IMR-90 (cell line): Measurements from ENCODE around the gene ITFG2. TPM values are rescaled to one million over a fixed set of nuclear protein-coding genes. Genes with fewer than 3 reads are reported as not detected.
"Not testable (repeated sequence)": the region's sequence is repeated elsewhere in the genome, so short reads cannot be mapped to it uniquely, and the experiment has no call there.

Experiments
- ATAC-seq: fragments of 200-7000 bp; cut with Tn5 transposase; 2 replicates; pipeline ENCODE4 v1.9.1; 2020; ENCODE audit warnings: low read depth, mild to moderate bottlenecking, moderate library complexity
- BruUV-seq: library from RNA; stranded (reverse); fragments of 400-500 nt; replicated peaks from 2 replicates; lab custom pipeline; 2021; lab: Mats Ljungman, UMichigan
- CTCF ChIA-PET: fragments of 300-600 bp; formaldehyde crosslinking; extraction: SDS; loops from one replicate; lab custom pipeline; 2021; ENCODE audit warnings: antibody characterized with exemption; lab: Yijun Ruan, JAX
- POLR2A ChIA-PET: fragments of 300-600 bp; sonication (Branson Sonifier 250); formaldehyde crosslinking; loops from one replicate; lab custom pipeline; 2022; ENCODE audit warnings: antibody characterized with exemption; ENCODE audit not compliant: unreplicated experiment; lab: Charles Lee
- DNase-seq: peaks from one replicate; pipeline ENCODE4 v3.0.0; 2013
- H2AFZ ChIP-seq: replicated peaks from 2 replicates; pipeline ENCODE3; 2013; ENCODE audit warnings: low read length, mild to moderate bottlenecking; ENCODE audit not compliant: poor library complexity
- H2AK5ac ChIP-seq: 2 replicates; pipeline ENCODE4 v1.6.1; 2013; ENCODE audit warnings: low read depth, low read length, inconsistent platforms
- H2AK9ac ChIP-seq: replicated peaks from 2 replicates; pipeline ENCODE3; 2013; ENCODE audit warnings: mild to moderate bottlenecking, low read depth, low read length, moderate library complexity; ENCODE audit not compliant: poor library complexity
- H2BK120ac ChIP-seq: 2 replicates; pipeline ENCODE4 v1.6.1; 2013; ENCODE audit warnings: low read depth, low read length, inconsistent platforms
- H2BK15ac ChIP-seq: 3 replicates; pipeline ENCODE4 v1.6.1; 2013; ENCODE audit warnings: low read depth, low read length, inconsistent platforms
- H2BK20ac ChIP-seq: 2 replicates; pipeline ENCODE4 v1.6.1; 2013; ENCODE audit warnings: low read depth, mild to moderate bottlenecking, inconsistent platforms, low read length, moderate library complexity
- H2BK5ac ChIP-seq: 2 replicates; pipeline ENCODE4 v1.6.1; 2013; ENCODE audit warnings: mild to moderate bottlenecking, low read depth, low read length, inconsistent platforms; ENCODE audit not compliant: poor library complexity, severe bottlenecking
- H3K14ac ChIP-seq: replicated peaks from 2 replicates; pipeline ENCODE4 v1.6.1; 2013; ENCODE audit warnings: low read depth, low read length, inconsistent platforms
- H3K18ac ChIP-seq: 2 replicates; pipeline ENCODE4 v1.6.1; 2013; ENCODE audit warnings: low read depth, low read length, control low read depth
- H3K23ac ChIP-seq: 2 replicates; pipeline ENCODE4 v1.6.1; 2013; ENCODE audit warnings: low read depth, low read length, inconsistent platforms
- H3K27ac ChIP-seq: 2 replicates; pipeline ENCODE4 v1.5.1; 2013; ENCODE audit warnings: mild to moderate bottlenecking, control low read depth, low read length; ENCODE audit not compliant: insufficient read depth
- H3K27me3 ChIP-seq: 2 replicates; pipeline ENCODE4 v1.6.1; 2013; ENCODE audit warnings: low read length; ENCODE audit not compliant: control insufficient read depth, insufficient read depth
- H3K36me3 ChIP-seq: 2 replicates; pipeline ENCODE4 v1.6.1; 2013; ENCODE audit warnings: low read length, mixed read lengths; ENCODE audit not compliant: control insufficient read depth, insufficient read depth
- H3K4ac ChIP-seq: 2 replicates; pipeline ENCODE4 v1.6.1; 2013; ENCODE audit warnings: low read depth, low read length, inconsistent platforms
- H3K4me1 ChIP-seq: 2 replicates; pipeline ENCODE4 v1.6.1; 2013; ENCODE audit warnings: low read length, mixed read lengths; ENCODE audit not compliant: control insufficient read depth, insufficient read depth
- H3K4me2 ChIP-seq: 2 replicates; pipeline ENCODE4 v1.6.1; 2013; ENCODE audit warnings: low read depth, mild to moderate bottlenecking, control low read depth, low read length, moderate library complexity
- H3K4me3 ChIP-seq: 2 replicates; pipeline ENCODE4 v1.5.1; 2013; ENCODE audit warnings: low read depth, mild to moderate bottlenecking, control low read depth, low read length, moderate library complexity; ENCODE audit not compliant: insufficient read depth
- H3K56ac ChIP-seq: 2 replicates; pipeline ENCODE4 v1.6.1; 2013; ENCODE audit warnings: low read length, inconsistent platforms; ENCODE audit not compliant: insufficient read depth; ENCODE audit errors: extremely low read depth
- H3K79me1 ChIP-seq, 2 experiments: 2 replicates each; pipeline ENCODE4 v1.6.1; 2013; ENCODE audit warnings: low read length in 2 of 2, inconsistent platforms in 1 of 2, low read depth in 1 of 2
- H3K9ac ChIP-seq: 2 replicates; pipeline ENCODE4 v1.6.1; 2013; ENCODE audit warnings: low read depth, low read length, control low read depth
- H3K9me1 ChIP-seq: 2 replicates; pipeline ENCODE4 v1.6.1; 2013; ENCODE audit warnings: low read length, inconsistent platforms; ENCODE audit not compliant: insufficient read depth
- H3K9me3 ChIP-seq: 2 replicates; pipeline ENCODE4 v1.6.1; 2013; ENCODE audit warnings: low read length; ENCODE audit not compliant: control insufficient read depth, insufficient read depth
- H4K20me1 ChIP-seq: 2 replicates; pipeline ENCODE4 v1.6.1; 2013; ENCODE audit warnings: low read length, inconsistent platforms; ENCODE audit not compliant: insufficient read depth
- H4K5ac ChIP-seq: 2 replicates; pipeline ENCODE4 v1.6.1; 2013; ENCODE audit warnings: mild to moderate bottlenecking, low read depth, low read length, control low read depth
- H4K8ac ChIP-seq, 2 experiments: 2 replicates each; pipeline ENCODE4 v1.6.1; 2013; ENCODE audit warnings: low read depth in 2 of 2, low read length in 2 of 2, control low read depth in 1 of 2, inconsistent platforms in 1 of 2
- H4K91ac ChIP-seq: 2 replicates; pipeline ENCODE4 v1.6.1; 2013; ENCODE audit warnings: low read depth, low read length, inconsistent platforms; ENCODE audit not compliant: insufficient read depth
- CHD1 ChIP-seq: IDR thresholded peaks from 2 replicates; pipeline ENCODE4 v1.6.1; 2012; ENCODE audit warnings: low read depth, low read length, improper control_type of control experiment
- MAZ ChIP-seq: IDR thresholded peaks from 2 replicates; pipeline ENCODE4 v1.6.1; 2012; ENCODE audit warnings: low read depth, mild to moderate bottlenecking, low read length, improper control_type of control experiment, moderate library complexity, borderline replicate concordance
- MXI1 ChIP-seq: IDR thresholded peaks from 2 replicates; pipeline ENCODE4 v1.6.1; 2012; ENCODE audit warnings: low read depth, mild to moderate bottlenecking, low read length, moderate library complexity, borderline replicate concordance
- POLR2A ChIP-seq: IDR thresholded peaks from 2 replicates; pipeline ENCODE4 v1.6.1; 2012; ENCODE audit warnings: mild to moderate bottlenecking, low read depth, low read length
- RAD21 ChIP-seq: IDR thresholded peaks from 2 replicates; pipeline ENCODE4 v1.6.1; 2012; ENCODE audit warnings: low read length, improper control_type of control experiment
- RCOR1 ChIP-seq: IDR thresholded peaks from 2 replicates; pipeline ENCODE4 v1.6.1; 2012; ENCODE audit warnings: mild to moderate bottlenecking, low read length, improper control_type of control experiment; ENCODE audit not compliant: insufficient replicate concordance
- RFX5 ChIP-seq: IDR thresholded peaks from 2 replicates; pipeline ENCODE4 v1.8.0; 2012; ENCODE audit warnings: low read depth, mild to moderate bottlenecking, low read length, moderate library complexity
- SMC3 ChIP-seq: fragments of 150-350 bp; IDR thresholded peaks from 2 replicates; pipeline ENCODE4 v1.6.1; 2016; ENCODE audit warnings: low read depth, mild to moderate bottlenecking, antibody characterized with exemption, low read length, moderate library complexity
- WGBS, 2 experiments: methylation state at CpG; one replicate each; pipeline versions ENCODE4 v1.1.5 to v1.1.7; 2013; ENCODE audit warnings: missing lambda C conversion rate in 2 of 2; ENCODE audit not compliant: insufficient read length in 1 of 2; ENCODE audit errors: extremely low coverage in 2 of 2; 5-methylcytosine and 5-hydroxymethylcytosine counted together
- dilution Hi-C: fragments of 300-500 bp; cut with HindIII; formaldehyde crosslinking; loops from one replicate; pipeline ENCODE4 v1.14.3; 2018; ENCODE audit warnings: low sequenced_read_pairs; ENCODE audit not compliant: unreplicated experiment
- in situ Hi-C: fragments of 300-500 bp; cut with MboI; formaldehyde crosslinking; loops from 3 replicates; pipeline ENCODE4 v1.14.3; 2019; ENCODE audit warnings: low sequenced_read_pairs, inconsistent platforms, mixed read lengths
- intact Hi-C: fragments of 100-400 bp; cut with micrococcal nuclease; formaldehyde crosslinking; loops from 2 replicates; pipeline ENCODE4 v1.10.0; 2022
- polyA plus RNA-seq, 3 experiments: library from polyadenylated mRNA; depleted of rRNA; stranded (reverse); fragments of >200 nt; gene quantifications; 2 replicates each; pipeline ENCODE4 v1.2.3, GENCODE V29; 2012; ENCODE audit warnings: low replicate concordance in 1 of 3
- total RNA-seq: library from RNA; depleted of rRNA; stranded (reverse); fragments of >200 nt; gene quantifications from 2 replicates; pipeline ENCODE4 v1.2.3, GENCODE V29; 2012
- TF ChIP-seq, protein P1 (sequence below): conservative IDR thresholded peaks from 2 replicates; pipeline ENCODE4 v1.5.1; 2012; ENCODE audit warnings: mild to moderate bottlenecking, low read depth, low read length, improper control_type of control experiment

Gene ITFG2
- total and polyA plus RNA-seq, 2 of the 4 experiments (the other 2 are of a cell fraction), result 20.3 to 25.5 TPM

DNA sequence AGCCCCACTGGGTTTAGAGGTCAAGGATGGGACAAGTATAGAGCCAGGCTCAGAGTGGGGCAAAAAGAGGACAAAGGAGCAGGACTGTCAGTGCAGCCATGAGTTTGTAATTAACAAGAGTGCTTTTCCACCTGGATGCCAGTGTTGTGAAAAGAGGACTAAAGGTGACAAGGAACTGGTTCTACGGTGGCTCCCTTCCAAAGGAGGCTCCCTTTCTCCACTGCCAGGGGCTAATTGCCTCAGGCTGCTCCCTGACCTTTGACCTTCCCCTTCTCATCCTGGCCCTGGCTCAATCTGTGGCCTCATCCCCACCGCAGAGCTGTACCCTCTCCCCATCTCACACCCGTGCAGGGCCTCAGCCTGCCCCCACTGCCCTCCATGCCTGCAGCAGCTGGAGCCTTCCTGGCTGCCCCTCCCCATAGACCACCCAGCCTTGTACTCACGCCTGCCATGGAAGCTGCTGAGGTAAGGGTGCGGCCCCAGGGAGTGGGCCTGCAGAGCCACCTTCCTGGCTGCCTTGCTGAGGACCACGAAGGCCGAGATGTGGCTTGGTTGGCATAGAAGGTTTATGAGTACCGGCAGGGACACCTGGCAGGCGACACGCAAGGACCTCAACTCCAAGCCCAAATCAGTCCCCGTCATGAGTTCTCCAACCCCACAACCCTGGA is 42.5 kb upstream of the ITFG2 start:
- no peaks in the 10 kb centered on the region for H3K36me3 ChIP-seq
- H2BK5ac ChIP-seq, result no peak overlapping the region
- dilution Hi-C loops, result no loop called here

DNA sequence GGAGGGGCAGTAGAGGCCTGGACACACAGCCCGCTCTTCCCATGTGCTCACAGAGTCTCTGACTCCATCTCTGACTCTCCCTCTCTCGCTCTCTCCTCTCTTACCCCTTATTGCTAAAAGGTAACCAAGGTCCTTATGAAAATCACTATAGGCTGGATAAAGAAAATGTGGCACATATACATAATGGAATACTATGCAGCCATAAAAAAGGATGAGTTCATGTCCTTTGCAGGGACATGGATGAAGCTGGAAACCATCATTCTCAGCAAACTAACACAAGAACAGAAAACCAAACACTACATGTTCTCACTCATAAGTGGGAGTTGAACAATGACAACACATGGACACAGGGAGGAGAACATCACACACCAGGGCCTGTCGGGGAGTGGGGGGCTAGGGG is 41.9 kb upstream of the ITFG2 start:
- POLR2A ChIA-PET, H2BK15ac ChIP-seq, H3K18ac ChIP-seq, H4K91ac ChIP-seq, H3K14ac ChIP-seq, H4K20me1 ChIP-seq, H2AK5ac ChIP-seq, H4K5ac ChIP-seq, H4K8ac ChIP-seq, H2BK120ac ChIP-seq, H3K23ac ChIP-seq, H2BK20ac ChIP-seq, H3K9ac ChIP-seq, DNase-seq, H3K56ac ChIP-seq, H3K4me2 ChIP-seq, H3K9me3 ChIP-seq, H3K79me1 ChIP-seq, dilution Hi-C loops, H3K27ac ChIP-seq, H3K4me1 ChIP-seq, in situ Hi-C loops, intact Hi-C loops, BruUV-seq, CTCF ChIA-PET, H3K9me1 ChIP-seq, H3K4me3 ChIP-seq, H2BK5ac ChIP-seq, H3K4ac ChIP-seq, ATAC-seq, H2AFZ ChIP-seq, H2AK9ac ChIP-seq, H3K36me3 ChIP-seq: not testable (repeated sequence)
- H3K27me3 ChIP-seq, result peaks cover 61% of the 10 kb centered on the region
- WGBS, 2 experiments, result no CpG with 5 or more reads among the region's 3 CpGs

More for the DNA sequence above, 42.5 kb upstream of the ITFG2 start:
- ChIA-PET CTCF (no interaction called here), POLR2A (no interaction called here)
- Histone ChIP-seq H3K56ac (no peak overlapping the region), H3K4me3 (no peak overlapping the region), H3K4me1 (no peaks in the 10 kb centered on the region), H4K5ac (no peak overlapping the region), H3K4me2 (no peak overlapping the region), H3K27me3 (peaks cover 60% of the 10 kb centered on the region), H3K23ac (no peak overlapping the region), H2AK9ac (no peak overlapping the region), H4K20me1 (no peaks in the 10 kb centered on the region), H3K4ac (no peak overlapping the region), H2AK5ac (no peak overlapping the region), H3K14ac (no peak overlapping the region), H2BK120ac (no peak overlapping the region), H2AFZ (no peak overlapping the region), H3K9me1 (no peaks in the 10 kb centered on the region), H3K79me1 (no peaks in the 10 kb centered on the region), H4K91ac (no peak overlapping the region), H3K9me3 (no peaks in the 10 kb centered on the region), H4K8ac (no peak overlapping the region), H2BK20ac (no peak overlapping the region), H3K9ac (no peak overlapping the region), H3K18ac (no peak overlapping the region), H3K27ac (no peak overlapping the region), H2BK15ac (no peak overlapping the region)
- BruUV-seq, result no TSS peak
- TF ChIP-seq RAD21 (no peak), POLR2A (no peak), MAZ (no peak), SMC3 (no peak), MXI1 (no peak), RCOR1 (no peak), CHD1 (no peak), RFX5 (no peak)
- TF ChIP-seq, protein P1, sequence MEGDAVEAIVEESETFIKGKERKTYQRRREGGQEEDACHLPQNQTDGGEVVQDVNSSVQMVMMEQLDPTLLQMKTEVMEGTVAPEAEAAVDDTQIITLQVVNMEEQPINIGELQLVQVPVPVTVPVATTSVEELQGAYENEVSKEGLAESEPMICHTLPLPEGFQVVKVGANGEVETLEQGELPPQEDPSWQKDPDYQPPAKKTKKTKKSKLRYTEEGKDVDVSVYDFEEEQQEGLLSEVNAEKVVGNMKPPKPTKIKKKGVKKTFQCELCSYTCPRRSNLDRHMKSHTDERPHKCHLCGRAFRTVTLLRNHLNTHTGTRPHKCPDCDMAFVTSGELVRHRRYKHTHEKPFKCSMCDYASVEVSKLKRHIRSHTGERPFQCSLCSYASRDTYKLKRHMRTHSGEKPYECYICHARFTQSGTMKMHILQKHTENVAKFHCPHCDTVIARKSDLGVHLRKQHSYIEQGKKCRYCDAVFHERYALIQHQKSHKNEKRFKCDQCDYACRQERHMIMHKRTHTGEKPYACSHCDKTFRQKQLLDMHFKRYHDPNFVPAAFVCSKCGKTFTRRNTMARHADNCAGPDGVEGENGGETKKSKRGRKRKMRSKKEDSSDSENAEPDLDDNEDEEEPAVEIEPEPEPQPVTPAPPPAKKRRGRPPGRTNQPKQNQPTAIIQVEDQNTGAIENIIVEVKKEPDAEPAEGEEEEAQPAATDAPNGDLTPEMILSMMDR, result no peak
- ATAC-seq, result no peak
- WGBS, 2 experiments, result 78% methylated on average over 5 of the region's 11 CpGs; no CpG with 5 or more reads in 1 of the 2 experiments
- intact Hi-C loops (no loop called here), in situ Hi-C loops (no loop called here)
- DNase-seq, result no peak
